OCI-LY7 (cell line): ENCODE data around the gene ZC3HAV1L. TPM values are rescaled to one million over a fixed set of nuclear protein-coding genes. Genes with fewer than 3 reads are reported as not detected.

ENCODE experiments used
- BruUV-seq: library from RNA; stranded (reverse); fragments of 400-500 nt; replicated peaks from 2 replicates; lab custom pipeline; 2021; lab: Mats Ljungman, UMichigan
- CTCF ChIA-PET: fragments of 300-600 bp; sonication (Branson Sonifier 250); formaldehyde crosslinking; loops from one replicate; lab custom pipeline; 2022; ENCODE audit warnings: antibody characterized with exemption; ENCODE audit not compliant: unreplicated experiment; lab: Charles Lee
- POLR2A ChIA-PET: fragments of 300-600 bp; sonication (Branson Sonifier 250); formaldehyde crosslinking; loops from one replicate; lab custom pipeline; 2022; ENCODE audit warnings: antibody characterized with exemption; lab: Charles Lee
- DNase-seq: peaks from one replicate; pipeline ENCODE4 v3.0.0-alpha.2; 2015; ENCODE audit warnings: low spot score
- H2AFZ ChIP-seq: fragments of 200-600 bp; sonication (generic), shearing (Covaris generic); 2 replicates; pipeline ENCODE4 v1.6.1; 2014; ENCODE audit warnings: mild to moderate bottlenecking, antibody characterized with exemption, low read length, moderate library complexity
- H3K27ac ChIP-seq: fragments of 200-600 bp; sonication (generic); 2 replicates; pipeline ENCODE4 v1.5.1; 2014; ENCODE audit warnings: mixed run types, low read depth, mild to moderate bottlenecking, moderate library complexity, low read length, inconsistent platforms; ENCODE audit not compliant: poor library complexity, severe bottlenecking
- H3K36me3 ChIP-seq: fragments of 200-600 bp; sonication (generic); 2 replicates; pipeline ENCODE4 v1.6.1; 2014; ENCODE audit warnings: mild to moderate bottlenecking, antibody characterized with exemption, low read length, moderate library complexity, mixed read lengths; ENCODE audit not compliant: insufficient read depth
- H3K4me1 ChIP-seq: fragments of 200-600 bp; sonication (generic); 2 replicates; pipeline ENCODE4 v1.5.1; 2014; ENCODE audit warnings: mild to moderate bottlenecking, low read length; ENCODE audit not compliant: insufficient read depth, poor library complexity, severe bottlenecking
- H3K4me2 ChIP-seq: fragments of 200-600 bp; sonication (generic); 2 replicates; pipeline ENCODE4 v1.6.1; 2014; ENCODE audit warnings: mild to moderate bottlenecking, low read length
- H3K4me3 ChIP-seq: fragments of 200-600 bp; sonication (generic); 2 replicates; pipeline ENCODE4 v1.5.1; 2014; ENCODE audit warnings: mild to moderate bottlenecking, low read depth, low read length; ENCODE audit not compliant: poor library complexity, severe bottlenecking
- H3K79me2 ChIP-seq: fragments of 200-600 bp; sonication (generic); 2 replicates; pipeline ENCODE4 v1.6.1; 2016; ENCODE audit warnings: low read depth, mild to moderate bottlenecking, low read length, moderate library complexity, mixed read lengths; ENCODE audit not compliant: insufficient read depth
- H3K9me2 ChIP-seq: fragments of 200-600 bp; sonication (generic); 2 replicates; pipeline ENCODE4 v1.6.1; 2016; ENCODE audit warnings: mild to moderate bottlenecking, low read length, mixed read lengths; ENCODE audit not compliant: insufficient read depth
- H3K9me3 ChIP-seq: fragments of 200-600 bp; sonication (generic); 2 replicates; pipeline ENCODE4 v1.6.1; 2014; ENCODE audit warnings: mild to moderate bottlenecking, mixed run types, low read length, mixed read lengths
- H4K20me1 ChIP-seq: fragments of 200-600 bp; sonication (generic); 2 replicates; pipeline ENCODE4 v1.6.1; 2014; ENCODE audit warnings: mild to moderate bottlenecking, antibody characterized with exemption, low read length, moderate library complexity, mixed read lengths; ENCODE audit not compliant: insufficient read depth
- CTCF ChIP-seq: fragments of 200-600 bp; sonication (generic); conservative IDR thresholded peaks from 2 replicates; pipeline ENCODE4 v1.5.1; 2014; ENCODE audit warnings: mild to moderate bottlenecking, antibody characterized with exemption, low read length, moderate library complexity, mixed read lengths
- EZH2phosphoT487 ChIP-seq: fragments of 200-600 bp; sonication (generic); IDR thresholded peaks from 2 replicates; pipeline ENCODE4 v1.6.1; 2018; ENCODE audit warnings: low read depth, borderline replicate concordance, mild to moderate bottlenecking, mixed run types, antibody characterized with exemption, low read length, moderate library complexity, mixed read lengths
- intact Hi-C: fragments of 100-400 bp; cut with micrococcal nuclease; formaldehyde crosslinking; loops from one replicate; pipeline ENCODE4 v1.10.0; 2022; ENCODE audit not compliant: unreplicated experiment
- total RNA-seq, 2 experiments: library from RNA; depleted of rRNA in 1 of 2; stranded (reverse); fragments of >200 nt in 1 of 2; shearing (Covaris generic) in 1 of 2; gene quantifications; 2 replicates each; pipeline ENCODE4 v1.2.3, GENCODE V29; 2014 to 2022

ZC3HAV1L gene
- total RNA-seq, 2 experiments from 2014 or later, result not detected

- H3K4me2 ChIP-seq, result peak within 1 kb of the TSS; percentile 50; the same call in 1 of the 2 replicates
- no peaks in the 10 kb centered on the region for H3K4me1 ChIP-seq
- no peak within 1 kb of the TSS for H2AFZ ChIP-seq
- TF ChIP-seq EZH2phosphoT487 (no peak), CTCF (no peak)
- ChIA-PET CTCF (no interaction called here), POLR2A (interaction anchor here (0.6 kb wide), 1 partner anchor 508 kb away, joined by 4 read pairs; no protein-coding TSS in a partner anchor)
- no peak within 1 kb of the TSS for H3K4me3 ChIP-seq
- intact Hi-C loops, result no loop called here
- no peak within 1 kb of the TSS for H3K27ac ChIP-seq
- peak; percentile 15 for DNase-seq
- H3K9me3 ChIP-seq, result no peaks in the 10 kb centered on the region
- no peaks in the 10 kb centered on the region for H3K9me2 ChIP-seq
- H3K79me2 ChIP-seq, result no peaks in the 10 kb centered on the region
- no peaks in the 10 kb centered on the region for H4K20me1 ChIP-seq
- BruUV-seq, result no TSS peak
- no peaks in the 10 kb centered on the region for H3K36me3 ChIP-seq
Measured at GRCh38 chr7:138981332-138982203, 54.3 kb downstream of the ZC3HAV1L start, which contains the start of gene KIAA1549. Gene KIAA1549, minus strand, starts transcription at chr7:138981389. Its CDS starts 120 bp downstream, at chr7:138981269.

DNA sequence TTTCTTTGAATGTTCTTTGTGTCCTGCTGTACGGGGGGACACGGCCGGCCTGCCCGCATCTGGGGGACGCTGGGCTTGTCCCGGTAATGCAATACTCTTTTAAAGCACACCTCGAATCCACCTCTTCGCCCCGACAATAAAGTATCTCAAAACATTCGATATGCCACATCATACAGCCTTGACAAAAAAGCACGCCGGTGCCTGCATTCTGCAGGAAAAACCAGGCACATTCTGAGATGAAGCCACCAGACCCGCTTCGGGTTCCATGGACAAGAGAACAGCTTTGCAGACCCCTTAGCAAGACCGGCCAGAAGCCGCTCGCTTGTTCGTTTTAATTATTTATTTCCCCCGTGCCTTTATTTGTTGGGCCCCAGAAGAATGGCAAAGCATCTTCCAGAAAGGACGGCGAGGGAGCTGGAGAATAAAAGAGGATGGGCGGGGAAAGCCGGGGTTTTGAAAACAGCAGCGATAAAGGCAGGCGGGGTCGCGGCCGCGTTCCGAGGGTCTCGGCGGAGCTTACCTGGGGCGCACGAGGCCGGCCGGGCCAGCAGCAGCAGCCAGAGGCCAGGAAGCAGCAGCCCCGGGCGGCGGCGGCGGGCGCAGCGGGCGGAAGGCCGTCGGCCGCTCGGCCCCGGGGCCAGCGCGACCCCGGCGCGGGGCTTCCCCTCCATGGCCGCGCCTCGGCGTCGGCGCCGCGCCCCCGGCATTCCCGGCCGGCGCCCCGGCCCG, 55.1 kb downstream of the ZC3HAV1L start:
- CTCF ChIA-PET, result no interaction called here
- Histone ChIP-seq H2AFZ (no peak overlapping the region), H3K79me2 (no peaks in the 10 kb centered on the region), H4K20me1 (no peaks in the 10 kb centered on the region), H3K27ac (no peak overlapping the region), H3K4me3 (no peak overlapping the region), H3K36me3 (no peaks in the 10 kb centered on the region), H3K9me3 (no peaks in the 10 kb centered on the region), H3K4me1 (no peaks in the 10 kb centered on the region), H3K9me2 (no peaks in the 10 kb centered on the region), H3K4me2 (peak overlapping the region; percentile 50; the same call in 1 of the 2 replicates)
- TF ChIP-seq CTCF (no peak), EZH2phosphoT487 (peak; percentile 97)
- POLR2A ChIA-PET, result interaction anchor here (1.3 kb wide), 1 partner anchor 130 kb away, joined by 3 read pairs; no protein-coding TSS in a partner anchor
- no peak for DNase-seq
- no TSS peak for BruUV-seq
- intact Hi-C loops, result no loop called here
